NCI-H1105 (cell line): ENCODE measurements around the gene GDPD5.

Experiments
- DNase-seq: peaks from one replicate; lab custom pipeline; 2025; lab: John Stamatoyannopoulos, UW

The GDPD5 gene

DNA sequence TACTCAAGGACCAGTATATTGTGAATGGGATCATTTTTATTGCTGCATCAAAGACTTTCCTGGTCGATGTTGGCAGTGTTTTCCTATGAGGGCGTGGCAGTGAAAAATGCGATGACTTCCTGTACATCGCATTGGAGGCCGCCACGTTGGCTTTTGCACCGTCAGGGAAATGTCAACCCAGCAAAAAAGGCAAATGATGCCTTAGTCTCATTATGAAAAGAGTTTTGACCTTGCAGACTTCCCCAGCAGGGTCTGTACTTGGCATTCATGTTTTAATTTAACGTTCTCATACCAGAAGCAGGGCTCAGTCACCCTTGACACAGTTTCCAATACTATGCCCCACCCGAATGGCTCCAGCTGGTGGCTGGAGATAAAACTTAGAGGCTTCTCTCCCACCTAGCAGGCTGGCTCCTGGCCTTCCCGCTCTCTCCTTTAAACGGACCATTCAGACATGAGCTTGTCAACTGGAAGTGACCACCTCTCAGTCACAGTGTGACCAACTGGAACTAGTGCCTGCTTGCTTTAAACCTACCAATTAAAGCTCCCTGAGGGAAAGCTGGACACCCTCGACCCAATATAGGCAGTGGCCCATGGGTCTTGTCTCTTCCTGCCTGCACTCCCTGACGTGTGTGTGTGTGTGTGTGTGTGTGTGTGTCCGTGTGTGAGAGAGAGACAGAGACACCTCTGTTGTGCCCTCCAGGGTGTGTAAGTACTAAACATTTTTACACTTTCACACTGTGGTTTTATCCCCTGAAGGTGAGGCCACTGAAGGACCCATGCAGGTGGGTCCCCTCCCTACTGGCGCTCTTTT lies 8.7 kb upstream of the GDPD5 start:
- no peak for DNase-seq

DNA sequence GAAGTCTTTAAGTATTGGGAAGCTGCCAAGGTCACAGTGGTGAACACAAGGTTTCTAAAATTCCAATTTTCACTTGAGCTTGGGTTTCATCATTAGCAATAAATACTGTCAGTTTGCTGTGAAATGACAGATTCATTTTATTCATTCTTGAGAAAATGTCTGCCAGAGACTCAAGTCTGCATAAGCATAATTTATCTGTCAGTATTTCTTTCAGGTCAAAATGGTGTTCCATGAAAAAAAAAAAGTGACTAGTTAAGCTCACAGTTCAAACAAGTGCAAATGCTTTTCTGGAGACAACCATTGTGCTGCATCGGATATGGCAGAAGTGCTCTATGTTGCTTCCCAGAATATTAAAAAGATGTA lies 8.1 kb upstream of the GDPD5 start:
- DNase-seq, result no peak

DNA sequence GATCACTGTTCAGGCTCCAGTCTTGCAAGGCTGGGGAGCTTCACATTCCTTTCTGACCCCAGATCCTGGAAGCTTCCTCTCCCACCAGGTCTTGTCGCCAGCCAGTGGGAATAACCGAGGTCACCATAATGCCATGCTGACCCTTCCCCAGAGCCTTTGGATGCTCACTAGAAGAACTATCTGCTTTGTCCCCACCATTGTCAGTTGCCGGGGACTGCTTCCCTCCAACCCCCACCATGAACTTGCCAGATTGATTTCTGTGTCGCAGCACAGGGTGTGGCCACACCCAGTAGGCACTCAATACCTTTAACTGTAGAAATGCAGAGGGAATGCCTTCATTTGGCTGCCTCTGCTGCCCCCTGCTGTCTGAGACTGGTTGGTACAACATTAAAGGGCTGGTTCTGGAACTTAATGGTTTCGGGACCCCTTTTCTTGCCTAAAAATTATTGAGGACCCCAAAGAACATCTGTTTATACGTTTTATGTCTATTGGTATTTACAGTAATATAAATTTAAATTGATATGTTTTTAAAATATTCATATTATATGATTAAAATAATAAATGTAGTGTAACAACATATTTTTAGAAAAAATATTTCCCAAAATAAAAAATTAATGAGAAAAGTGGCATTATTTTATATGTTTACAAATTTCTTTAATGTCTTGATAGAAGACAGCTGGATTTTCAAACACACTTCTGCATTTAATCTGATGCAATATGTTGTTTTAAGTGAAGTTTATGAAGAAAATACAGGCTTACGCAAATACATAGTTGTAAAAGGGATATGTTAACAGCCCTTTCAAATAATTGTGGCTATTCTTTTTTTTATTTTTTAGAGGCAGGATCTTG lies 6.7 kb upstream of the GDPD5 start:
- peak; percentile 68 for DNase-seq

DNA sequence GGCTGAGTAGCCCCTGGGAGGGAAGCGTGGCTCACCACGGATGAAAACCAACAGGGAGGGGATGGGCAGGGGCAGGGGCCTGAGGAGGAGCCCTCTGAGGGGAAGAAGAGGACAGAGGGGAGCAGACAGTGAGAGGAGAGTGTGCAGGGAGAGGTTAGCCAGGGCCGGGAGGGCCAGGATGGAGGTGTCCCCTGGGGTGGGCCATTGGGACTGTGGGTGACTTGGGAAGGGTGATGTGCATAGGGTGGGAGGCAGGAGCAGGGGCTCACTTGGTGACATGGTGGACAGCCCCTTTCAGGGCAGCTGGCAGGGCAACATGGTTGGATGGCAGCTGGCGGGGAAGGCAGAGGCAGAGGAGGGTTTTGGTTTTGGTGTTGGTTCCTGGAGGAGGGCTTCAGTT lies 5.6 kb upstream of the GDPD5 start:
- no peak for DNase-seq

DNA sequence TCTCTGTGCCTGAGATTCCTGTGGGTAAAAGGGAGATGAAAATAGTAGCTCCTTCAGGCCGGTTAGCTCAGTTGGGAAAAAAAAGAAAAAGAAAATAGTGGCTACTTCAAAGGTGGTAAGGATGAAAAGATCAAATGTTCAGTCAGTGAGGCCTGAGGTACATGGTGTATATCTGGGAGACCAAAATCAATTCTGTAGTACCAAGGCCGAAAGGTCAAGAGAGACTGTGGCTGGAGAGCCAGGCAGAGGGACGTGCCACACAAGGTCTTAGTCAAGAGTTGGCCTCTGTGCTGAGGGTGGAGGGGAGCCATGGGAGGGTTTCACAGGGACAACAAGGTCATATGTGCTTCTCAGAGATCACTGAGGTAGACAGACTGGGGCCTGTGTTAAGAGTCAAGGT lies 4.8 kb upstream of the GDPD5 start:
- DNase-seq, result no peak

DNA sequence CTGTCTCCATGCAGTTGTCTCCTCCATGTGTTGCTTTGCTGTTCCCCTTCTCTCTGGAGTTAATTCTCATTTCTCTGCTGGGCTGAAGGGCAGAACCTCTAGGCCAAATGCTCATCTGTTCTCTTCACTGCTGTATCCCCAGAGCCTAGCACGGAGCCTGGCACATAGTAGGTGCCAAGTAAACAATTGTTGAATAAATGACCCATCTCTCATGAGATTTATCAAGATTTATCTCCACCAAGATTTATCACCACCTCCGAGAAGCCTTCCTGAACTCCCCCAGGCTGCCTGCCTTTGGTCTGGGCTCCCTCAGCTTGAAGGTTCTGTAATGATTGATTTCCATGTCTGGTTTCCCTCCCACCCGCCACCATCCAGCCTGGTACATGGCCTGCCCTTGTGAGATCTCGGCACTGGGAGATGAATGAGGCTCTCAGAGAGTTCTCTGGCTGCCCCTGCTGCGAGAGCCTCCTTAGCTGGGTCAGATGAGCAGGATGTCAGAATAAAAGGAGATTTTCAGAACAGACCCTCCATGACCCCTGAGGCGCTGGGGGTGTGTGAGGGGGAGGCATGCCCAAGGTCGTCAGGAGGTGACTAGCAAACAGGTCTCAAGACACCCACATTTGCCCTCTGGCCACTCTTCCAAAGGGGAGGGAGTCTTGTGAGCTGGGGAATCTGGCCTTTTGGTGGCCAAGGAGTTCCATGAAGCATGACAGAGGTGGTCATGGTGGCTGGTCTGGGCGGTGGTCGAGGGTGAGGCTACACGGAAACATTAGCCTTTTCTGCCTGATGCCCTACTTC lies 2.4 kb upstream of the GDPD5 start:
- no peak for DNase-seq

DNA sequence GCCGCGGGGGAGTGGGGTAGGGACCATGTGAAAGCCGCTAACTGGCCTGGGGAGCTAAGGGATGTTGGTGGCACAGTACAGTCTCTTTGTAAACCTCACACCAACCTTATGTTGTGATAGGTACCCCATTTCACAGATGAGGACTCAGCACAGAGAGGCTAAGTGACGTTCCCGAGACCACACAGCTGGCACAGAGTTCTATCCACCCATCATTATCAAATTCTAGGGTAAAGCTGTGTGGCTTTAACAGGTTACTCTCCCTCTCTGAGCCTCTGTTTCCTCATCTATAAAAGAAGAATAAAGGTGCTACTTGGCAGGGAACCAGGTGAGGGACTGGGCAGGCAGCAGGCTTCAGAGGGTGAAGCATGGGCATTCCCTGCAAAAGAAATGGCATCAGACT lies 1.4 kb upstream of the GDPD5 start:
- DNase-seq, result no peak

DNA sequence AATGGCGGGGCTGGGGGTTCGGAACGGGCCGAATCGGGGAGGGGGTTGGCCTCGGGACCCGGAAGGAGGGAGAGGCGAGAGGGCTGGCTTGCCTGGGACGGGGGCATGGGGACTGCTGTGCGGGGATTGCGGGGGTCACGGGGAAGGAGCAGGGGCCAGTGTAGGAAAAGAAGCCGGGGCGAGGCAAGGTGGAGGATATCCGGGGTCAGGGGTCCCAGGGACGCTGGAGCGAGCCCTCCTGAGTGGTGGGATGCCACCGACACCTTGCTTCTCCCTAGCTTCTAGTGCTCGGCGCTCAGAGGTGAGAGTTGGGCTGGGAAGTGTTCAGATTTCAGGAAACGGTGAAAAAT lies 426 bp upstream of the GDPD5 start:
- no peak for DNase-seq

DNA sequence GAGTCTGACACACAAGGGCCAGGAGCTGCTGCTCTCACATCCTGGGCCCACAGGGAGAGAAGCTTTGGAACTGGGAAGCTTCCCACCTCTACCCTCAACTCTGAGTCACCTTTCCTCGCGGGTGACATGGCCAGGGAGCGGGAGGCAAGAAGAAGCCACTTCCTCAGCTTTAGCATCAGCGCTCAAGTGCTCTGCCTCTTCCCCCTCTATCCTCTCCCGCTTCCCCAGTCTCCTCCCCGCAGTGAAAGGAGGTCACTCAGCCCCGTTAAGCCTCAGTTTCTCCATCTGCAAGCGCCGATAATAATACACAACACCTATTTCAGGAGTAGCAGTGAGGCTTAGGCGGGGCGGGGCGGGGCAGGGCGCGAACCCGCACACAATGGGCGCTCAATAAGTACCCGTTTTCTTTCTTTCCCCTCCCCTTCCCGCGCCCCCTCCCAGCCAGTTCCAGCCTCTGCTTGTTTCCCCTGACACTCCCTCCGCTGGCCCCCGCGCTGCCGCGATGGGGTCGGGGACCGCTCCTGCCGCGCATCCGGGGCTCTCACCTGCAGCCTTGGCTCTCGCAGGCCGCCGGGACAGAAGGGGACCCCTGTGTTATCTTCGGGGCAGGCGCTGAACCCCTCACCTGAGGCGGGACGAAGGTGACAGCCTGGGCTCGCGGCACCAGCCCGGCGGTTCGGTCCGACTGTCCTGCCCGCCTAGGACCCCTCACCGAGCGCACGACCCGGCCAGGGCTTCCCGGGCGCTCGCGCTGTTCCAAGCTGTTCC lies 892 bp downstream of the GDPD5 start:
- no peak for DNase-seq

DNA sequence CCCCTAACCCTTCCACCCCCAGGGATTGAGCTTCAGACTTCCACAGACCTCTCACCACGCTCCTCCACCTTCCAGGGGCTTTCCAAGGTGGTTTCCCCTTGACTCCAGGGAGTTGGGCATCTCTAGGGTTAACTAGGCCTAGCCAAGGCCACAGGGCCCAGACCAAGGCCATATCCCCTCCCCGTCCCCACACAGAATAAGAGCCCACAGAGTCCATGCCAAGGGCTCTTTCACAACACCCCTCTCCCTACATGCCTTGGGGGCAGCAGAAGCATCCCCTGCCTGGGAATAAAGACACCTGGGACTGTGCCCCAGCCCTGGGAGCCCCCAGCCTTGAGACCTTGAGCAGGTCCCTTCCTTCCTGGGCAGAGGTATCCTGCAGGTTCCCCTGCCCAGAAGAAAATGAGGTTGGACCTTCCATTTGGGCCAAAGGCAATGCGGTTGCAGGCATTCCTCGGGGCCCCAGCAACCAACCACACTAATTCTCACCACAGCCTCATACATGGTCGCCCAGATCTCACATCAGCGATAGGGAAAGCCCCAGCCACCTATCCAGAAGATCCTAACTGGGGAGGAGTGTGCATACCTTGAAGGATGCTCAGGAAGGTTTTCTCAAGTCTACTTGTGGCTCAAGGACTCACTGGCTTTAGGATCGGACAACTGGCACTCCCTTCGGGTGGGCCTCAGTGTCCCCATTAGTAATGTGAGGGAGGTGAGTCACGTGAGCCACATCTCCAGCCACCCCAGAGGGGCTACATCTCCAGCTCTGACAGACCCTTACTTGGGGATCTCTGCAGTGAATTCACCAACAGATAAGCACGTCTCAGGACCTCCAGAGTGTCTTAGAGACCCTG lies 1.7 kb downstream of the GDPD5 start:
- no peak for DNase-seq

DNA sequence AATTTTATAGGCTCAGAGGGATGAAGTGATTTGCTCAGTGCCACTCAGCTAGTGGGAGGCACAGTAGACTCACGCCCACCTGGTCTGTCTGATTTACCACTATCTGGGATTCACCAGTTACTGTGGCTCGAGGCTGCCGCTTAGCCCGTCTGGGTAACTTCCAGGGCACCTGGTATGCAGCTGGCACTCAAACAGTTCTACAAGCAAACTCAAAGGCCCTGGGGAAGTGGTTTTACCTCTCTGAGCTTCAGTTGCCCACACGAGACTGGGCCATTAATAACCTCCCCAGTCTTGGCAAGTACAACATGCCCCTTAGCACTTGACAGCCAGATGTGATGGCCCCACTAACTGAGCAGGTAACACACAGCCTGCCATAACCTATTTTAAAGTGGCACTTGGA lies 2.6 kb downstream of the GDPD5 start:
- DNase-seq, result no peak

DNA sequence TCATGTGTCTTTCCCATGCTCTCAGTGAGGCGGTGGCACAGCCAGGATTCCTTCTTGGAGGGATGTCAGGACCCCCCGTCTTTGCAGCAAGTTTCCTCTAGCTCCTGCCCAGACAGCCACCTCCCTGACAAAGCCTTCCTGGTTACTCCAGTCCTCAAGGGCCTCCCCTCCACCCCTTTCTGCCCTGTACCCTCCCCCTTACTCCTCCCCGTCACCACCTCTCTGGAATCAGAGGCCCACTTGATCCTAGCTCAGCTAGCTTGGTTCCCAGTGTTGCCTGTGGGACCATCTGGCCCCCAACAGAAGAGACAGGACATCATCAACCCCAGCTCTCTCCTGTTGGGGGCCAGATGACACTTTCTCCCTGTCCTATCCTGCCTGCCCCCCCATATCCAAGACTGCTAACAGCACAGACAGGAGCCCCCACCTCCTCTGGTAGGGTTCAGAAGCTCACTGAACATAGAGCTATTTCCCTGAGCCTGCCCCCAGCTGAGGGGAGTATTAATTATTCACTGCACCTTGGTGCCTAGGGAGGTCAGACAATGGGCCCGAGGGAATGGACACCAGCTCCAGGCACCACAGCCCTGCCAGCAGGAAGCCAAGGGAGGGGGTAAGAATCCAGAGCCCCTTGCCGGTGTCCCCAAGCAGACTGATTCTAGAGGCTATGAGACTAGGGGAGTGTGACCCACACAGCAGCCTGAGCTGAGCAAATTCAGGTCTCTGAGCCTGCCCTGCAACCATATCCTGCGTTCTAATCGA lies 3.3 kb downstream of the GDPD5 start:
- no peak for DNase-seq

DNA sequence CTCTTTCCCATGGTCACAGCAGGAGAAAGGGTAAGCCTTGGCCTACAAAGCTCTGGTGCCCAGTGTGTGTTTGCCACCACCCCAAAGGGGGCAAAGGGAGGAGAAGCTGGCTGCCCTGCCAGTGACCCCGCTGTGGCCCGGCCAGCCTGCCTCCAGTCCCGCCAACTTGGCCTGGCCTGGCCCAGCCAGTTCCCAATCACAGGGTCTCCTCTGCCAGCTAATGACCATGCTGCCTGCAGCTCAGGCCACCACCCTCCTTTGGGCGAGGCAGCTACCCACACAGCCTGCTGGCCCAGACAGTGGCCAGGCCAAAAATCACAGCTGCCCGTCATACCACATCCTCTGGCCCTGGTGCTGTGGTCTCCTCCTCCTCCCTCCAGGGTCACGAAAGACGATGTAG lies 5.1 kb downstream of the GDPD5 start:
- no peak for DNase-seq

DNA sequence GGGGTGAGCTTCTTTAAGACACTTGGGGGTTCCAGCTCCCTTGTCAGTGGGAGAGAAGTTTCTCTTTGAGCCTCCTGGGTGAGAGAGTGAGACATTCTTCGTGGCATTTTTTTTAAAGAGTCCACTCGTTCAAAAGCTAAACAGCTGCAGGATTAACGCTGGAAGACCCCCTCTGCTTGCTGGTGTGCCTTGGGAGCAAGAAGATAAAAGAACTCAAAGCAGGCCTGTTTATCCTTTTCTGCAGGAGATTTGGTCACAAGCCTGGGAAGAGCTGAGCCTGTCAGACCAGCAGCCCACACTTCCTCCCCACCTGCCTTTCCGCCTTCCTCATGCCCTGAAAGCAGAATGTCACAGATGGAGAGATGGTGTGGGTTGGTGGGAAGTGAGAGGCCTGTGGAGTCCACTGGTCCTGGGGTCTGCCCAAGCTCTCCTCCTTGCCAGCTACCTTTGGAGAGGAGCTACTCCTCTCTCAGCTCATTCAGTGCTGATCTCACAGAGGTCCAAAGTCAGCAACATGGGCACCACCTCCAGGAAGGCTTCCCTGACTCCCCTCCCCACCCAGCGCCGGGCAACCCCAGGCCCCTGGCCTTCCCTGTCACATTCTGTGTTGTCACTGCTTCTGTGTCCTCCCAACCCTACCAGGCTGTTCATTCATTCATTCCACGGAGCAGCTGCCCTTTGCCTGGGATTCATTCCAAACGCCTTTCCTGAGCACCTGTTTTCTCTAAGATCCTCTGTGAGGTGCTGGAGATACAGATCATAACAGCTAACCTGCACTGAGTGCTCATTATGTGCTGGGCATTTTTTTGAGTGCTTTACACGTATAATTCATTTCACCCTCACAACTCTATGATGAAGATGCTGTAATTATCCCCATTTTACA lies 6.7 kb downstream of the GDPD5 start:
- no peak for DNase-seq

DNA sequence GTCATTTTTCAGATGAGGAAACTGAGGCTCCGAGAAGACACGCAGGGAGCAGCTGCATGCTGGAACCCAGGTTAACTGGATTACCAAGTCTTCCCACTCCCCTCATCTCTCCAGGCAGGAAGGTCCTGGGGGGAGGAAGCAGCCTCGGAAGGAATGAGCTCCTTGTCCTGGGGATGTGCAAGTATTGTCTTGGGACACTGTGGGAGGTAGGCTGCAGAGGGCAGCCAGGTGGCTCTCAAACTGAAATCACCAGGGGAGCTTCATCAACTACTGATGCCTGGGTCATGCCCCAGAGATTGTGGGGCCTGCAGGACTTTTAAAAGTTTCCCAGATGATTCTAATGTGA lies 7.6 kb downstream of the GDPD5 start:
- no peak for DNase-seq

DNA sequence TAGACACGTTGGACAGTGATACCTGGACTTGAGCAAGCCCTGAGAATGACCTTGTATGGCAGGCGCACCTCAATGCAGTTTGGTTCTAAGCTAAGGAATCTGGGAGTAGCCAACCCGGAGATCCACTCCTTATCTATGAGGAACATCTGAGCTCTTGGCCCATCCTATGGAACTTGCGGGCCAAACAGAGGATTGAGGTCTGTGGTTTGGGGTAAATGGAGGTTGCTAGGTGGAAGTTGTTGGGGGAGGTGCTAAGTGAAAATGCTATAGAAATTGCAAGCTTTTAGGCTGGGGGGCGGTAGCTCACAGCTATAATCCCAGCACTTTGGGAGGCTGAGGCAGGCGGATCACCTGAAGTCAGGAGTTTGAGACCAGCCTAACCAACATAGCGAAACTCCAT lies 8.9 kb downstream of the GDPD5 start:
- no peak for DNase-seq

DNA sequence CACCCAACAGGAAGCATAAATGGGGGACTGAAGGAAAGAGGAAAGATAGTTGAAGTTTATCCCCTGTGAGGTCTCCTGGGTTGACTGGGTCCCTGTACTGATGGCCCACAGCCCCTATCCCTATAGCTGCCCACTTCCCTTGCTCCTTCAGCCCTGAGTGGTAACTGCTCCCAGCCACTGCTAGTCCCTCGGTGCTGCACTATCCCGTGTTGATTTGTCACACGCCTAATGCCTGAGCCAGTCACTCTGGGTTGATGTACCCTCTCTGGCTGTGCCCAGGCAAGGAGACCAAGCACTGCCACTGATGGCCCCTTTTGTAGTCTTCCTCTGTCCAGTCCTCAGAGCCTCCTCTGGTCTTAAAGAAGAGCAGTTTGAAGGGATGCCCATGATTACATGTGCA lies 9.6 kb downstream of the GDPD5 start:
- DNase-seq, result no peak

DNA sequence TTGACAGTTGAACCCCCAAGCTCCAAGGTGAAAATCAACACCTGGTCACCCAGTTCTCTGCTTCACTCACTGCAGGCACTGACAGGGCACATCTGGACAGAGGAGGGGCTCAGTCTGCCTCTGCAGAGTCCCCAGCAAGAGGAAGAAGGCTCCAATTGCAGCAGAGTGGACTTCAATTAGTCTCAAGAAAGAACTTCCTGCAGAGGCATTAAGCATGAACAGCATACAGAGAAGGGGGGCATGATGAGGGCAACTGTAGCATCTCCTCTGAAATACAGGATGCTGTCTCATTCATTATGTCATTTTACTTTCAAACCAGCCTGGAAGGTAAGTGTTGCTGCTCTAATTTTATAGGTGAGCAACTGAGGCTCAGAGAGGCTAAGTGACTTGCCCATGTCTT lies 11.1 kb downstream of the GDPD5 start:
- no peak for DNase-seq

DNA sequence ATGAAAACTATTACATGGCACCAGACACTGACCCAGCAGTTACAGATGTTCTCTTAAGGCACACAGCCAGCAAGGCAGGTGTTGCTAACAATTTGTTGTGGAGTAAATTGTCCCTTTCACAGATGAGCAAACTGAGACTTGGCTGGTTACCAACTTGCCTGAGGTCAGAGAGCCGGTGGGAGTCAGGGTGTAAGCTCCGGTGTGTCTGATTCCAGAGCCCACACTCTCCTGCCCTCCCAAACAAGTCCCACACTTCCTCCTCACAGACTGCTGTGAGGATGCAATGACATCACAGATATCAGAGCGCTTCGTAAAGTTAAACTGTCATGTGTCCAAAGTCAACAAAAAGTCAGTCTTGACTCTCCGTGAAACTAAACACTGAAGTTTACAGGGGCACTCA lies 12.5 kb downstream of the GDPD5 start:
- DNase-seq, result no peak

DNA sequence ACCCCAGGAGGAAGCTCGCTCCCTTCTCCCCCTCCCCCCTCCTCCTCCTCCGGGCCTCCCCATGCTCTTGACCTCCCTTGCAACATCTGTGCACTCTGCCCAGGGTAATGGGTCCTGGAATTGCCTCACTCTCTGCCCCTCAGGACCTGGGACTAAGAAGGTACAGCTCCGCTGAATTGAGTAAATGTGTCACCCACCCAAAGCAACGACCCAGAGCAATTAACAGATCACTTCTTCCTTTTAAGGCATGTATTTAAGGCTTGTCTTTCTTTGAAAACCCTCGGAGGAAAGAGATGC lies 15.1 kb downstream of the GDPD5 start:
- DNase-seq, result no peak
